ENCODE results near the gene OGFOD2.
"Not testable (repeated sequence)": the region's sequence is repeated elsewhere in the genome, so short reads cannot be mapped to it uniquely, and the experiment has no call there.

OGFOD2 gene

DNA sequence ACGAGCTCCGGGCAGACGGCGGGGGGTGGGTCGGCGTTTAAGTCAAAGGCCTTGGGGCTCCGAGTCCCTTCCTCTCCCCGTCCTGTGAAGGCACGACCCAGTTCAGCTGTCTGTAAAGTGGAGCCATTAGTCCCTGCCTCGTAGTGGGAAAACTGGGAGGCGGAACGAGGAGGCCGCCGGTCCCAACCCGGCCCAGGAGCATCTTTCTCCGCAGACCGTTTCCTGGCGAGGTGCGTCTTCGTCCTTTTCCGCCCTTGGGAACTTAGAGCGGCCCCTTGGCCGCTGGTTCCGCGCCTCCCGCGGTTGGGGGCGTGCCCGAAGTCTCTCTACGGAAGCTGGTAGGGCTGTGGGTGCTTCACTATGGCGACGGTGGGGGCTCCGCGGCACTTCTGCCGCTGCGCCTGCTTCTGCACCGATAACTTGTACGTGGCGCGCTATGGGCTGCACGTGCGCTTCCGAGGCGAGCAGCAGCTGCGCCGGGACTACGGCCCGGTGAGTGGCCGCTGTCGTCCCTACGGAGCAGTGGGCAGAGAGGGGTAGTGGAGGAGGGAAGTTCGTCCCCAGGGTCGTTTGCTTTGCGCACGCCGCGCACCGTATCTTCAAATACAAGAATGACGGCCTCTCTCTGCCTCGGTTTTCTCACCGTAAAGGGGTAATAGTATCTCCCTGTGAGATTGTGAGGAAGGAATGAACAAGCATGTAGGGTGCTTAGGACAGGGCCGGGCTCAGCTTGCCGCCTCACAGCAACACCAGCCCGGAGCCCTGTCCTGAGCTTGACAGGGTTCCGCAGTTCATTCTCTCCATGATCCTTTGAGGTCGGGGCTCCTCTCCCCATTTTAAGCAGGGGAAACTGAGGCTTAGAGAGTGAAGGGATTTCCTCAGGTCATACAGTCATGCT, at the start of gene OGFOD2:
OGFOD2 (plus strand) TSS at position 353 of the 898 bp plus-strand sequence; CDS start at position 361, 8 bp downstream.
- peak; percentile 48 for DNase-seq (ENCODE audit: low read depth)

- DNase-seq (ENCODE audit: low read depth) = no peak
These were observed 47.2 kb upstream of the OGFOD2 start for GRCh38 chr12:122927756-122928403.

- DNase-seq (ENCODE audit: low read depth) = no peak
These were observed 46.5 kb upstream of the OGFOD2 start for GRCh38 chr12:122928404-122929147.

DNA sequence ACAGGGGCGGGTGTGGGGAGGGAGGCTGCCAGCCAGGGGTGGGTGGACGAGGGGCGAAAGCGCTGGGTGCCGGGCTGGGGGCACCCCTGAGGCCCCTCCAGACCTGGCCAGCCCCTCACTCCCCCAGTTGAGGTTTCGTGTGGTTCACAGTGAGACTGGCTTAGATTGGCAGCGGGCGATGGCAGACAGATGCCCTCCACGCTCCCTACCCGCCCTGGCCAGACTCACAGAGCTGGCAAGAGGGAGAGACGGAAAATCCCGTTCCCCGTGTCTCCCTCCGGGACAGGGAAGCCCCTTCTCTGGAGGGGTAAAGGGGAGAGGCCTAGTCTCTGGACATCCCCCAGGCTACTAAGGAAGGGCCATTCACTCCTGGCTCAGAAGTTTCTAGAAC, 45.9 kb upstream of the OGFOD2 start:
- DNase-seq (ENCODE audit: low read depth) = no peak

DNA sequence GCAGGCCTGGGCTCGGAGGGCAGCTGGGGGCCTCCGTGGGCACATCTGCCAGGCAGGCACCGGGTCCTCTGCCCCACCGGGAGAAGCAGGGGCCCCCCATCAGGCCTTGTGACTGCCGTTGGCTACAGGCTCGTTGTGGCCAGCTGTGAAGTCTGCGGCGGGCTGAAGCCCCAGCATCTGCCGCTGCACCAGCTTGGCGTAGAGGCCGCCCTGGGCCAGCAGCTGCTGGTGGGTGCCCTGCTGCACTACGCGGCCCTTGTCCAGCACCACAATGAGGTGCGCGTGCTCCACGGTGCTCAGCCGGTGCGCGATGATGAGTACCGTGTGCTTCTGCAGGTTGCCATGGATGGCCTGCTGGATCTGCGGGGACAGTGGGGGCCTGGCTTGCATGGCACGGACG, 45.2 kb upstream of the OGFOD2 start:
- no peak for DNase-seq (ENCODE audit: low read depth)

DNA sequence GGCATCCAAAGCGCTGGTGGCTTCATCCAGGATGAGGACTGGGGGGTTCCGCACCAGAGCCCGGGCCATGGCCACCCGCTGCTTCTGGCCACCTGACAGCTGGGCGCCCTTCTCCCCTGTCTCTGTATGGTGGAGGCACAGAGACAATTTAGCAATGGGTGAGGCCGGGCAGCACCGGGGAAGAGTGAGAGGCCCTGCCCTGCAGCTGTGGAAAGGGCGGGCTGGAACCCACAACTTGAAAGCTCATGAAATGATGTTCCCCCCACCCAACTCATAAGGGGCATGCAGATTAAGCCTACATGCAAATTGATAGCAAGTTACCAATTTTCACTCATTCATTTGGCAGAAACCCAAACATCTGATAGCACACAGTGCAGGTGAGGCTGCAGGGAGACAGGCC, 42.8 kb upstream of the OGFOD2 start:
- DNase-seq (ENCODE audit: low read depth) = no peak

DNA sequence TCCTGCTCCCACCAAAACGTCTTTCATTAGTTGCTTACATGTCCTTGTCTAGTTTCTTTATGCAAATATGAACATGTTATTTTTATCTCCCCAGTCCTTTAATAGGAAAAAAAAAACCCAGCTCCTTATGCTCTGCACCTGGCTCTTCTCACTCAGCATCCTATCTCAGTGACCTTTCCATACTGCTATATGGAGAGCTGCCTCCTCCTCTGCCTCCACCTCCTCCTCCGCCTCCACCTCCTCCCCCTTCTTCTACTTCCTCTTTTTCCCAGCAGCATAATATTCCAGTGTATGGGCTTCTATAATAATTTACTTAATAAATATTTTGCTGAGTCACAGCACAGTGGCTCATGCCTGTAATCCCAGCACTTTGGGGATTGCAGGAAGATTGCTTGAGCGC, 40.3 kb upstream of the OGFOD2 start:
- no peak for DNase-seq (ENCODE audit: low read depth)

- DNase-seq (ENCODE audit: low read depth) = no peak
These were observed 39.7 kb upstream of the OGFOD2 start for GRCh38 chr12:122935318-122935717.

DNA sequence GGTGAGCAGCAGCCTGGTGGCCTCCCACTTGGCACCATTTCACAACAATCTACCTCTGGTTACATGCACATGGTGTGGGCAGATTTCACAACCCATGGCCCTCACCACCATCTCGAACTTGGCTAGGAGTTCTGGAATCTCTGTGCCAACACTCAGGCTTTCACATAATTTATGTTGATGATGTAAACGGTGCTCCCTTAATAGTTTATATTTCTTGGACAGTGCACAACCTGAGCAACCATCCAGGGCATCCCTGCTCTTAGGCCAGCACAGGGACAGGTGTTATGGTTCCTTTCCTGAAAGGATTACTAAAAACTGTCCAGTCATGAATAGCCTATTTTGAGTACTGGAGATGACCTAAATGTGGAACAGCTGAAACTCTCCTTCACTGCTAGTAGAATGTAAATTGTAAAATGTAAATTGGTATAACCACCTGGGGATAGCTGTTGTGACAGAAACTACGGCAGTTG, 37.4 kb upstream of the OGFOD2 start:
- no peak for DNase-seq (ENCODE audit: low read depth)

DNA sequence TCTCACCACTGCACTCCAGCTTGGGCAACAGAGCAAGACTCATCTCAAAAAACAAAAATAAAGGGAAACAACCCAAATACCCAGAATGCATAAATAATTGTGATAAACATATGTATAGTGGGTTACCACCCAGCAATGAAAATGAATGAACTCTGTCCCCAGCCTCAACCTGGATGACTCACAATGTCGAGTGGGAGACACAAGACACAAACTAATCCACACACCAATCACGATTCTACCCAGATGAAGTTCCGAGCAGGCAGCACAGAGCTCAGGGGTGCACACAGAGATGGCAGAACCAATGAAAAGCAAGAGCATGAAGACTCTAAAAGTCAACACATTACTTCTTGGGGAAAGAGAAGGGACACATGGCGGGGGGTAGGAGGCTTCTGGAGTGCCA, 35.9 kb upstream of the OGFOD2 start:
- DNase-seq (ENCODE audit: low read depth) = no peak

GRCh38 chr12:122941351-122941750, 33.7 kb upstream of the OGFOD2 start:
- not testable (repeated sequence) for DNase-seq (ENCODE audit: low read depth)

- no peak for DNase-seq (ENCODE audit: low read depth)
These were observed 32.4 kb upstream of the OGFOD2 start for GRCh38 chr12:122942637-122943036.

- no peak for DNase-seq (ENCODE audit: low read depth)
These were observed 31.8 kb upstream of the OGFOD2 start for GRCh38 chr12:122943196-122943595.

GRCh38 chr12:122944605-122945592, 30.1 kb upstream of the OGFOD2 start:
- DNase-seq (ENCODE audit: low read depth) = no peak

DNA sequence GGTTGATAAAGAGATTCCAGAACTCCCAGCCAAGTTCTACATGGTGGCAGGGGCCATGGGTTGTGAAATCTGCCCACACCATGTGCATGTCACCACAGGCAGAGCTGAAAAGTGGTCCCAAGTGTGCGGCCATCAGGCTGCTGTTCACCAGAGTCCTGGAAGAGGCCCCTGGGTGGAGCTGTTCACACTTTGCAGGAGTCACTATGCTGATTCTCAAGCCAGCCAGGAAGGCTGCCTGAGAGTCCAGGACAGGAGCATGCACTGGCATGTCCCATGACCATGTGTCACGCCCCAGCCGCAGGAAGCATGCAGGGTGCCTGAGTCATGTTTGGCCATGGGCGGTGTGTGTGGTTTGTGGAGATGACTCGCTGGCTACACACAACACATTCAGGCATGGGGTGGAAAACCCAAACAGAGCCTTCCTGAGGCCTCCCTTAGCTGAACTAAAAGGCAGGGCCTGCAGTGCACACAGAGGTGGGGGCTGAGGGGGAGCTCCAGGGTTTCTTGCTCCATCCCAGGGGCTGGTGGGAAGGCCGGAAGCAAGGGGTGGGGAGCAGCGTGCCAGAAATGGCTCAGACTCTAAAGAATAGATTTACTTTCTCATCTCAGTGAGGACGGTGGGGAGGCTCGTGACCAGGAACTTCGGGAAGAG, 28.2 kb upstream of the OGFOD2 start:
- DNase-seq (ENCODE audit: low read depth) = peak; percentile 99

DNA sequence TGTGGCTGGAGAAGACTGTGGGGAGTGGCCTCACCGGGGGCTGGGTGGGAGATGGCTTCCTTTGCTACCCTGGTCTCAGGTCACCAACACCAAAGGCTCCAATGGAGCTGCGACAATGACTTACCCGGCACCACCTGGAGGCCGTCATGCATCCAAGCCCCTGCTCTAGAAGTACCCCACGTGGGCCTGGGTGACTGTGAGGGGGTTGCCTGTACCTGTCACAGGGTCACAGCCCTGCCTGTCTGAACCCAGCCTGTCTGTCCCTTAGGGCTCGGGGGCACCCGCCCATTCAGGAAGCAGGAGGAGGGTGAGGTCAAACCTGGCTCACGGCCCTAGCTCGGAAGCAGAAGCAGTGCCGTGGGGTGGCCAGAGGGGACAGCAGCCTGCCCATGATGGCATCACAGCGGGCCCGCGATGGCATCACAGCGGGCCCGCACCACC, 27.7 kb upstream of the OGFOD2 start:
- no peak for DNase-seq (ENCODE audit: low read depth)

DNA sequence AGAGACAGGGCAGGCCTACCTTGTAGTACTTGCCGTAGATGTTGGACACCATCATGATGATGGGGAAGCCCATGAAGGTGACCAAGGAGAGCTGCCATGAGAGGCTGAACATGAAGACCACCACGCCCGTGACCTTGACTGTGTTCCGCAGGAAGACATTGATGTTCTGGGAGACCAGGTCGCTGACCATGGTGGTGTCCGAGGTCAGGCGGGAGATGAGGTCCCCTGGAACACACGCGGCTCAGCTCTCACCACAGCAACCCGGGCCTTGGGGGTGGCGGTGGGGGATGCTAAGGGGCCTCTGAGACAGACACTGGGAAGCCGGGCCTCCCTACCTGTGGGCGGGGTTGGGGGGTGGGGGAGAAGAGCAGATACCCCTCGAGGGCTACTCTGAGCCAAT, 26.4 kb upstream of the OGFOD2 start:
- no peak for DNase-seq (ENCODE audit: low read depth)

DNA sequence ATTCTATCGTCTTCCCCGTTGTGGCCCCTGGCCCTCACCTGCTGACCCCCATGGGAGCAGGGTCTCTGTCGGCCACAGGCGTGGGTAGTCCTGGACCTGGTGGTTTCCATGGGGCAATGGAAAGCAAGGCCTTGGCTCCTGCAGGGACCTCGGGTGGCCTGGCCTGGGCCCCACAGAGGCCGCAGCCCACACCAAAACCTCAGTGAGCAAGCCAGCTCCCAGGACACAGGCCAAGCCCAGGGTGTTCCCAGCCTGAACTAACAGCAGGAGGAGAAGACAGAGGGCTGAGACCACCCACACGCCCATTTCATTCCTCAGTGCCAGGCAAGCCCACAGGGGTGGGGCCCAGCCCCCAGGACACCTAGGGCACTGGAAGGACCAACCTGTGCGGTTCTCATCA, 25.6 kb upstream of the OGFOD2 start:
- no peak for DNase-seq (ENCODE audit: low read depth)

GRCh38 chr12:122949816-122950675, 25.0 kb upstream of the OGFOD2 start:
- DNase-seq (ENCODE audit: low read depth) = no peak

DNA sequence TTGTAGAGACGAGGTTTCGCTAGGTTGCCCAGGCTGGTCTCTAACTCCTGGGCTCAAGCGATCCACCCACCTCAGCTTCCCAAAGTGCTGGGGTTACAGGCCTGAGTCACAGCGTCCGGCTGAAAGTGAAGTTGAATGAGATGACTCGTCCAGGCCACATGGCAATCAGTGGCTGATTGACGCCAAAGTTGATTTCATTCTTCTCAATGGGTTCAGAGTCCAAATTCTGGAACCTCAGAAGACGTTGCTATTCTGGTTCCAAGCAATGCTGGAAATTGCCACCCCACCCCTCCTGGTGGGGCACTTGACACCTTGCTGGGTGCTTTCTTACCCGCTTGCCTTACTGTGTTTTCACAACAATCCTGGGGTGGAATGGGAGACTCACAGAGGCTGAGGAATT, 23.6 kb upstream of the OGFOD2 start:
- DNase-seq (ENCODE audit: low read depth) = no peak
